A549 (cell line): ENCODE results near the gene C1QTNF1. TPM values are rescaled to one million over a fixed set of nuclear protein-coding genes. Genes with fewer than 3 reads are reported as not detected.

Experiments
- ATAC-seq, 2 experiments: fragments of 200-7000 bp in 1 of 2; fragments of >200 bp in 1 of 2; cut with Nextera tagmentation in 1 of 2; cut with Tn5 transposase in 1 of 2; 3 replicates each; pipeline versions ENCODE4 v1.8.0 to v1.9.1; 2018 to 2020; ENCODE audit warnings: mild to moderate bottlenecking in 1 of 2, moderate library complexity in 1 of 2
- CTCF ChIA-PET: fragments of 300-600 bp; sonication (Branson Sonifier 250); formaldehyde crosslinking; extraction: SDS; loops from one replicate; lab custom pipeline; 2021; ENCODE audit warnings: antibody characterized with exemption, inconsistent platforms; lab: Yijun Ruan, JAX
- POLR2A ChIA-PET: fragments of 350-600 bp; formaldehyde crosslinking; extraction: SDS; loops from one replicate; lab custom pipeline; 2021; ENCODE audit warnings: antibody characterized with exemption, inconsistent platforms; lab: Yijun Ruan, JAX
- DNase-seq, 2 experiments: peaks; one replicate each; pipeline versions ENCODE4 v3.0.0 to v3.0.0-alpha.2; 2011 to 2016; ENCODE audit warnings: low read depth in 1 of 2, low spot score in 1 of 2
- FAIRE-seq: peaks from 2 replicates; lab custom pipeline; 2011; peaks lifted over from hg19 to GRCh38; lab: Jason Lieb, UNC
- H3K27ac ChIP-seq, 2 experiments: fragments of >200 bp; sonication (Bioruptor Twin); formaldehyde crosslinking; 3 replicates each; pipeline ENCODE4 v1.5.1; 2016 to 2017
- H3K4me1 ChIP-seq: fragments of >200 bp; sonication (Bioruptor Twin); formaldehyde crosslinking; 3 replicates; pipeline ENCODE4 v1.6.1; 2016
- H3K4me2 ChIP-seq: fragments of >200 bp; sonication (Bioruptor Twin); formaldehyde crosslinking; 3 replicates; pipeline ENCODE4 v1.6.1; 2016
- H3K4me3 ChIP-seq: fragments of >200 bp; sonication (Bioruptor Twin); formaldehyde crosslinking; 3 replicates; pipeline ENCODE4 v1.5.1; 2016
- H3K9me3 ChIP-seq: fragments of >200 bp; sonication (Bioruptor Twin); formaldehyde crosslinking; 3 replicates; pipeline ENCODE4 v1.6.1; 2016
- ATOH8 ChIP-seq: fragments of 250-450 bp; sonication (Bioruptor Pico); IDR thresholded peaks from 2 replicates; pipeline ENCODE4 v1.5.0; 2020; ENCODE audit warnings: low read depth, mild to moderate bottlenecking, moderate library complexity
- BCL3 ChIP-seq: fragments of >200 bp; sonication (Bioruptor Twin); formaldehyde crosslinking; IDR thresholded peaks from 3 replicates; pipeline ENCODE4 v1.6.1; 2016
- CHD2 ChIP-seq: fragments of 150-350 bp; IDR thresholded peaks from 2 replicates; pipeline ENCODE4 v1.6.1; 2014; ENCODE audit warnings: low read length; ENCODE audit not compliant: partially characterized antibody
- EP300 ChIP-seq, 2 experiments: fragments of >200 bp; sonication (Bioruptor Twin); formaldehyde crosslinking; IDR thresholded peaks; 2 replicates in 1 of 2; 3 replicates in 1 of 2; pipeline ENCODE4 v1.6.1; 2016 to 2017
- HES2 ChIP-seq: fragments of >200 bp; sonication (Bioruptor Twin); formaldehyde crosslinking; IDR thresholded peaks from 2 replicates; pipeline ENCODE4 v1.6.1; 2016
- HMGXB4 ChIP-seq: fragments of 250-450 bp; sonication (Bioruptor Pico); IDR thresholded peaks from 2 replicates; pipeline ENCODE4 v1.5.0; 2021; ENCODE audit warnings: mild to moderate bottlenecking, moderate library complexity, borderline replicate concordance
- HOXA7 ChIP-seq: fragments of 250-450 bp; sonication (Bioruptor Pico); IDR thresholded peaks from 2 replicates; pipeline ENCODE4 v1.5.0; 2020; ENCODE audit warnings: mild to moderate bottlenecking, moderate library complexity
- JUNB ChIP-seq: fragments of >200 bp; sonication (Bioruptor Twin); formaldehyde crosslinking; IDR thresholded peaks from 2 replicates; pipeline ENCODE4 v1.6.1; 2016
- KDM1A ChIP-seq: fragments of 200-600 bp; sonication (generic); IDR thresholded peaks from 2 replicates; pipeline ENCODE4 v1.6.1; 2016; ENCODE audit warnings: low read depth, mild to moderate bottlenecking
- MAFK ChIP-seq: fragments of 450-650 bp; IDR thresholded peaks from 2 replicates; pipeline ENCODE4 v1.6.1; 2014; ENCODE audit not compliant: partially characterized antibody
- NR3C1 ChIP-seq: fragments of >200 bp; sonication (Bioruptor Twin); formaldehyde crosslinking; IDR thresholded peaks from 3 replicates; pipeline ENCODE4 v1.6.1; 2017
- POLR2AphosphoS2 ChIP-seq: conservative IDR thresholded peaks from 2 replicates; pipeline ENCODE4 v1.6.1; 2012; ENCODE audit warnings: low read length, improper control_type of control experiment, inconsistent platforms
- RAD21 ChIP-seq, 2 experiments: fragments of >200 bp in 1 of 2; sonication (Bioruptor Twin) in 1 of 2; formaldehyde crosslinking in 1 of 2; IDR thresholded peaks in 1 of 2; conservative IDR thresholded peaks in 1 of 2; 2 replicates in 1 of 2; 3 replicates in 1 of 2; pipeline ENCODE4 v1.6.1; 2012 to 2018; ENCODE audit warnings: inconsistent platforms in 1 of 2
- RARB ChIP-seq: fragments of 250-450 bp; sonication (Bioruptor Pico); IDR thresholded peaks from 2 replicates; pipeline ENCODE4 v1.8.0; 2021; ENCODE audit warnings: mild to moderate bottlenecking, moderate library complexity
- RFX5 ChIP-seq: fragments of 450-650 bp; IDR thresholded peaks from 2 replicates; pipeline ENCODE4 v1.7.1; 2014; ENCODE audit warnings: antibody characterized with exemption, mild to moderate bottlenecking, moderate library complexity
- SMC3 ChIP-seq: fragments of >200 bp; sonication (Bioruptor Twin); formaldehyde crosslinking; IDR thresholded peaks from 3 replicates; pipeline ENCODE4 v1.6.1; 2018; ENCODE audit warnings: inconsistent platforms
- TP53 ChIP-seq: fragments of 250-450 bp; sonication (Bioruptor Pico); IDR thresholded peaks from 2 replicates; pipeline ENCODE4 v1.5.0; 2021; ENCODE audit warnings: mild to moderate bottlenecking, moderate library complexity
- USF2 ChIP-seq: fragments of 450-650 bp; IDR thresholded peaks from 2 replicates; pipeline ENCODE4 v1.6.1; 2014; ENCODE audit warnings: antibody characterized with exemption
- ZC3H11A ChIP-seq: fragments of 450-650 bp; IDR thresholded peaks from 2 replicates; pipeline ENCODE4 v1.6.1; 2014; ENCODE audit warnings: antibody characterized with exemption, mild to moderate bottlenecking
- ZFP36 ChIP-seq: fragments of 450-650 bp; IDR thresholded peaks from 2 replicates; pipeline ENCODE4 v1.6.1; 2014; ENCODE audit warnings: borderline replicate concordance; ENCODE audit not compliant: partially characterized antibody
- ZNF302 ChIP-seq: fragments of 250-450 bp; sonication (Bioruptor Pico); IDR thresholded peaks from 2 replicates; pipeline ENCODE4 v1.9.0; 2021; ENCODE audit warnings: inconsistent platforms, mild to moderate bottlenecking, moderate library complexity
- WGBS: methylation state at CpG from one replicate; pipeline ENCODE4 v1.1.6; 2017; ENCODE audit errors: missing lambda C conversion rate; 5-methylcytosine and 5-hydroxymethylcytosine counted together
- polyA plus RNA-seq, 4 experiments: library from polyadenylated mRNA; depleted of rRNA in 3 of 4; stranded (reverse); fragments of >200 nt; fragmentation: RNase III in 1 of 4; extraction: RNeasy Plus Mini Kit Qiagen cat#74134 plus additional on column Dnase treatment in 1 of 4; gene quantifications; 2 replicates in 3 of 4; 3 replicates in 1 of 4; pipeline ENCODE4 v1.2.3, GENCODE V29; 2011 to 2017

The C1QTNF1 gene
- polyA plus RNA-seq, 2 of the 4 experiments (the other 2 are of a cell fraction) = 10.2 to 26.1 TPM

GRCh38 chr17:79082311-79083190, 58.6 kb downstream of the C1QTNF1 start (continued):
- TF ChIP-seq RARB (CRISPR knock-in tag) = no peak
- no peak for TF ChIP-seq BCL3
- TF ChIP-seq NR3C1 = no peak
- TF ChIP-seq EP300 (IDR thresholded peaks at IDR 0.05) = no peak
- TF ChIP-seq JUNB = no peak
- TF ChIP-seq ZC3H11A = no peak
- TF ChIP-seq KDM1A = no peak
- no peak for TF ChIP-seq ZFP36
- no peak for TF ChIP-seq ZNF302 (CRISPR knock-in tag)

GRCh38 chr17:79083191-79083971, 59.4 kb downstream of the C1QTNF1 start:
- Histone ChIP-seq H3K4me1 (no peaks in the 10 kb centered on the region), H3K4me2 (no peak overlapping the region), H3K9me3 (no peaks in the 10 kb centered on the region), H3K27ac (no peak overlapping the region), H3K4me3 (no peak overlapping the region)
- TF ChIP-seq TP53 = no peak
- TF ChIP-seq SMC3 = no peak
- TF ChIP-seq CHD2 = no peak
- no peak for TF ChIP-seq RAD21 (conservative IDR thresholded peaks at IDR 0.05 in 1 of 2, IDR thresholded peaks at IDR 0.05 in 1 of 2)
- no peak for TF ChIP-seq ATOH8 (CRISPR knock-in tag)
- TF ChIP-seq HOXA7 (CRISPR knock-in tag) = no peak
- no peak for TF ChIP-seq HES2
- no peak for TF ChIP-seq POLR2AphosphoS2
- TF ChIP-seq RFX5 = no peak
- no peak for TF ChIP-seq HMGXB4 (CRISPR knock-in tag)
- no peak for TF ChIP-seq MAFK
- TF ChIP-seq USF2 = no peak
- TF ChIP-seq ZC3H11A = no peak
- no peak for TF ChIP-seq JUNB
- no peak for DNase-seq
- WGBS = 81% methylated on average over 28 of the region's 28 CpGs
- CTCF ChIA-PET = interaction anchor here (0.6 to 19.8 kb wide), 39 partner anchors 8 to 625 kb away, joined by 3 to 555 read pairs (median 6); partner anchors contain the start of gene ENGASE
- no peak for ATAC-seq
- no peak for FAIRE-seq
- POLR2A ChIA-PET = no interaction called here
